Eye (tissue), 1 donor: ENCODE measurements around the gene MBOAT1.

ENCODE experiments used
- DNase-seq: peaks from one replicate; pipeline ENCODE4 v3.0.0-alpha.2; 2015

The MBOAT1 gene

GRCh38 chr6:20129290-20130088, 82.8 kb downstream of the MBOAT1 start:
- no peak for DNase-seq

GRCh38 chr6:20128018-20128417, 84.3 kb downstream of the MBOAT1 start:
- no peak for DNase-seq

GRCh38 chr6:20126789-20127653, 85.2 kb downstream of the MBOAT1 start:
- peak; percentile 78 for DNase-seq

GRCh38 chr6:20126102-20126752, 86.0 kb downstream of the MBOAT1 start:
- DNase-seq = no peak

- DNase-seq = no peak
These were observed 87.7 kb downstream of the MBOAT1 start for GRCh38 chr6:20124545-20124944.

- DNase-seq = peak; percentile 49
These were observed 92.8 kb downstream of the MBOAT1 start for GRCh38 chr6:20119485-20119884.

GRCh38 chr6:20118892-20119291, 93.4 kb downstream of the MBOAT1 start:
- peak; percentile 56 for DNase-seq

GRCh38 chr6:20117474-20117873, 94.8 kb downstream of the MBOAT1 start:
- DNase-seq = peak; percentile 29

GRCh38 chr6:20116792-20117191, 95.5 kb downstream of the MBOAT1 start:
- DNase-seq = no peak

- peak; percentile 22 for DNase-seq
These were observed 96.9 kb downstream of the MBOAT1 start for GRCh38 chr6:20115246-20115980.

GRCh38 chr6:20113649-20114224, 98.5 kb downstream of the MBOAT1 start:
- no peak for DNase-seq

- DNase-seq = no peak
These were observed 99.4 kb downstream of the MBOAT1 start for GRCh38 chr6:20112841-20113240.

GRCh38 chr6:20112241-20112640, 100.0 kb downstream of the MBOAT1 start:
- no peak for DNase-seq

- DNase-seq = no peak
These were observed 101.8 kb downstream of the MBOAT1 start for GRCh38 chr6:20110478-20110877.

GRCh38 chr6:20109526-20109925, 102.7 kb downstream of the MBOAT1 start:
- no peak for DNase-seq

GRCh38 chr6:20105838-20106237, 106.4 kb downstream of the MBOAT1 start:
- DNase-seq = no peak

- DNase-seq = no peak
These were observed 107.6 kb downstream of the MBOAT1 start for GRCh38 chr6:20104696-20105095.

- no peak for DNase-seq
These were observed 109.7 kb downstream of the MBOAT1 start for GRCh38 chr6:20102397-20103073.

- no peak for DNase-seq
These were observed 113.1 kb downstream of the MBOAT1 start for GRCh38 chr6:20099156-20099555.

GRCh38 chr6:20098267-20098876, 113.9 kb downstream of the MBOAT1 start:
- no peak for DNase-seq

- peak; percentile 21 for DNase-seq
These were observed 115.7 kb downstream of the MBOAT1 start for GRCh38 chr6:20096536-20096935.
